ENCODE data around the gene NEK7.
A peak's percentile ranks its signal among the peaks of the same experiment; 100 is the strongest.
"Not testable (repeated sequence)": the region's sequence is repeated elsewhere in the genome, so short reads cannot be mapped to it uniquely, and the experiment has no call there.

NEK7 gene

GRCh38 chr1:198156745-198157240, at the start of gene NEK7:
TSS of gene NEK7 (plus strand) at chr1:198156998. CDS start at chr1:198232581, 75,583 bp downstream.
- DNase-seq = peak; percentile 86

- DNase-seq = no peak
Observed at GRCh38 chr1:198107091-198107501, 49.7 kb upstream of the NEK7 start.

GRCh38 chr1:198108636-198109370, 48.0 kb upstream of the NEK7 start:
- no peak for DNase-seq

GRCh38 chr1:198109371-198109715, 47.5 kb upstream of the NEK7 start:
- DNase-seq = no peak

- no peak for DNase-seq
Observed at GRCh38 chr1:198113342-198113750, 43.5 kb upstream of the NEK7 start.

- DNase-seq = no peak
Observed at GRCh38 chr1:198116069-198116468, 40.7 kb upstream of the NEK7 start.

- no peak for DNase-seq
Observed at GRCh38 chr1:198116469-198116868, 40.3 kb upstream of the NEK7 start.

GRCh38 chr1:198117267-198117666, 39.5 kb upstream of the NEK7 start:
- DNase-seq = no peak

GRCh38 chr1:198118134-198118533, 38.7 kb upstream of the NEK7 start:
- DNase-seq = no peak

GRCh38 chr1:198119906-198120305, 36.9 kb upstream of the NEK7 start:
- DNase-seq = no peak

- no peak for DNase-seq
Observed at GRCh38 chr1:198121056-198121826, 35.6 kb upstream of the NEK7 start.

GRCh38 chr1:198122693-198123092, 34.1 kb upstream of the NEK7 start:
- no peak for DNase-seq

- no peak for DNase-seq
Observed at GRCh38 chr1:198123133-198123532, 33.7 kb upstream of the NEK7 start.

GRCh38 chr1:198124673-198125072, 32.1 kb upstream of the NEK7 start:
- no peak for DNase-seq

GRCh38 chr1:198125995-198126735, 30.6 kb upstream of the NEK7 start:
- no peak for DNase-seq

GRCh38 chr1:198128533-198128932, 28.3 kb upstream of the NEK7 start:
- DNase-seq = no peak

- DNase-seq = not testable (repeated sequence)
Observed at GRCh38 chr1:198130053-198130452, 26.7 kb upstream of the NEK7 start.

GRCh38 chr1:198132060-198132781, 24.6 kb upstream of the NEK7 start:
- no peak for DNase-seq

- no peak for DNase-seq
Observed at GRCh38 chr1:198134252-198134651, 22.5 kb upstream of the NEK7 start.

- DNase-seq = no peak
Observed at GRCh38 chr1:198135366-198135765, 21.4 kb upstream of the NEK7 start.

- no peak for DNase-seq
Observed at GRCh38 chr1:198141668-198142351, 15.0 kb upstream of the NEK7 start.

GRCh38 chr1:198143797-198144196, 13.0 kb upstream of the NEK7 start:
- no peak for DNase-seq

All from NCI-H1092 treated with DMSO at 0.1 percent for 48 hours (cell line).